ENCODE measurements around the gene ACOXL.

ACOXL gene

DNA sequence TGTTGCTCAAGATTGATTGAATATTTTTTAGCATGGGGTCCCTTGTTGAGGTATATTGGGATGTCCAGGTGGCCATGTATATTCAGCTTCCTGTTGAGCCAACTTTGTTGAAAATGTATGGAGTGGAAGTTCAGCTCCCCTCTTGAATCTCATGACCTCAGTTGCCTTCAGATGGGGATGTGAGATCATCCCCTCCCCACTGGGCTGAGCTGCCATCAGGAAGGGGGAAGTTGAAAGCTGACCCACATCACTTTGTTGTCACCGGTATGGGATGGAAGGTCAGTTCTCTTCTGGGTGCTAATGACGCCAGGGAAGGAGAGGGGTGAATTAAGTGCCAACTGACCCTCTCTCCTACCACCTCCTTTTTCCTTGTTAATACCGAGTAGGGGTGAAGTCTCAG lies 33.9 kb downstream of the ACOXL start:
- ChIA-PET POLR2A (no interaction called here), CTCF (interaction anchor here (1.6 kb wide), 2 partner anchors 10 to 11 kb away, joined by 5 read pairs; no protein-coding TSS in a partner anchor)
- H3K4me3 ChIP-seq (ENCODE audit: low read depth, low read length): no peak overlapping the region
- no peak for DNase-seq (ENCODE audit: low read depth, low spot score)
- TF ChIP-seq, protein P1, sequence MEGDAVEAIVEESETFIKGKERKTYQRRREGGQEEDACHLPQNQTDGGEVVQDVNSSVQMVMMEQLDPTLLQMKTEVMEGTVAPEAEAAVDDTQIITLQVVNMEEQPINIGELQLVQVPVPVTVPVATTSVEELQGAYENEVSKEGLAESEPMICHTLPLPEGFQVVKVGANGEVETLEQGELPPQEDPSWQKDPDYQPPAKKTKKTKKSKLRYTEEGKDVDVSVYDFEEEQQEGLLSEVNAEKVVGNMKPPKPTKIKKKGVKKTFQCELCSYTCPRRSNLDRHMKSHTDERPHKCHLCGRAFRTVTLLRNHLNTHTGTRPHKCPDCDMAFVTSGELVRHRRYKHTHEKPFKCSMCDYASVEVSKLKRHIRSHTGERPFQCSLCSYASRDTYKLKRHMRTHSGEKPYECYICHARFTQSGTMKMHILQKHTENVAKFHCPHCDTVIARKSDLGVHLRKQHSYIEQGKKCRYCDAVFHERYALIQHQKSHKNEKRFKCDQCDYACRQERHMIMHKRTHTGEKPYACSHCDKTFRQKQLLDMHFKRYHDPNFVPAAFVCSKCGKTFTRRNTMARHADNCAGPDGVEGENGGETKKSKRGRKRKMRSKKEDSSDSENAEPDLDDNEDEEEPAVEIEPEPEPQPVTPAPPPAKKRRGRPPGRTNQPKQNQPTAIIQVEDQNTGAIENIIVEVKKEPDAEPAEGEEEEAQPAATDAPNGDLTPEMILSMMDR (IDR thresholded peaks at IDR 0.05; ENCODE audit: insufficient read depth, low read length, missing control alignments): no peak

DNA sequence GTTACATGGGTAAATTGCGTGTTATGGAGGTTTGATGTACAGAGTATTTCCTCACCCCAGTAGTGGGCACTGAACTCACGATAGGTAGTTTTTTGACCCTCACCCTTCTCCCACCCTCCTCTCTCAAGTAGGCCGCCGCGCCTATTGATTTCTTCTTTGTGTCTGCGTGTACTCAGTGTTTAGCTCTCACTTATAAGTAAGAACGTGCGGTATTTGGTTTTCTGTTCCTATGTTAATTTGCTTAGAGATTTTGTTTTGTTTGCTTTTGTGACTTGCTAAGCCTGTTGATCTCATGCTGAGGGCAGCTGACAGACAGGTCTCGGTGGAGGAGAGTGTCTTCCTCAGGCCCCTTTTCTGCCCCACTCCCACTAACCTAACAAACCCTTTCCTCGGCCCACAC lies 36.2 kb downstream of the ACOXL start:
- DNase-seq (ENCODE audit: low read depth, low spot score): no peak
- no peak overlapping the region for H3K4me3 ChIP-seq (ENCODE audit: low read depth, low read length)
- ChIA-PET CTCF (no interaction called here), POLR2A (no interaction called here)
- TF ChIP-seq, protein P1 (IDR thresholded peaks at IDR 0.05; ENCODE audit: insufficient read depth, low read length, missing control alignments): no peak

DNA sequence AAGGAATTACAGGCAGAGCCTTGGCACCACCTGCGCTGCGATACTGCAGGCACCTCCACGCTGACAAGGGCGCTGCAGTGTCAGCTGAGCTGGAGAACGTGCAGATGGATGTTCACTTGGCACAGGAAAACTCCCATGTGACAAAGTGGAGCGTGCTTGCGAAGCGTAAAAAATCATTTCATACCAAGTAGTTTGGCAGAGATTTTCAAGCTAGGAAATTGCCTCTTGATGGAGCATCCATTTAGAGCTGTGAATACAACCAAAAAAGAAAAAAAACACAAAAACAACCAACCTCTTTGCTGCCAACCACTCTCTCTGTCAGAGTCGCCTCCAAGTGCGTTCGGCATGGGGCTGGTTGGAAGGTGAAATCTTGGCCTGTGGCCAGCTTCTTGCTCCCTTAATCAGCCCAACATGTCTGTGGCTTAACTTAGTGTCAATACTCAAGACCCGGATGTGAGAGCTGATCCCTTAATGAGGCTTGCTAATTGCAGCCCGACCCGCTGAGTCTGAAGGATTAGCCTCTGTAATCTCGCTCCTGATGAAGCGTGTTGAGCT lies 38.1 kb downstream of the ACOXL start:
- ChIA-PET POLR2A (no interaction called here), CTCF (interaction anchor here (1.0 to 2.2 kb wide), 2 partner anchors 11 to 15 kb away, joined by 3 to 6 read pairs; no protein-coding TSS in a partner anchor)
- TF ChIP-seq, protein P1 (IDR thresholded peaks at IDR 0.05; ENCODE audit: insufficient read depth, low read length, missing control alignments): no peak
- no peak for DNase-seq (ENCODE audit: low read depth, low spot score)
- H3K4me3 ChIP-seq (ENCODE audit: low read depth, low read length): no peak overlapping the region

DNA sequence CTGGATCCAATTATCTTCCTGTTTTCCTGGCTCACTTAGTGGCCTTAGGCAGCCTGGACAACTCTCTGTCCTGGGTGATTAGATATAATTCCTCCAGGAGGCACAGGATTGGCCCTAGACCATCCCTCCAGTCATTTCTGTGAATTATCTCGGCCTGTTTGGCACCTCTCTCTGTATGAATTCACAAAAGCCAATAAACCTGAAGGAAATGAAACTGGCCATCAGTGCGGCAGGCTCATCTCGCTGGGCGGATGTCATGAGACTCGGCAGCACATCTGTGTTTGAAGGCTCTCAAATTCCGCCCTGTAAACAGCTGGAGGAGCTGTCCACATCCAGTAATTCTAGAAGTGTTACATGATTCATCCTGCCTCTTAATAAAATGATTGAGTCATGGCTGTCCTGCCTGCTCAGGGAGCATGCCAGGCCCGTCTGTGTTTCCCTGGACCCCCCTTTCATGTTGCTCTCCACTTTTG lies 38.6 kb downstream of the ACOXL start:
- ChIA-PET CTCF (interaction anchor here (1.0 to 2.2 kb wide), 2 partner anchors 11 to 15 kb away, joined by 3 to 6 read pairs; no protein-coding TSS in a partner anchor), POLR2A (no interaction called here)
- TF ChIP-seq, protein P1 (IDR thresholded peaks at IDR 0.05; ENCODE audit: insufficient read depth, low read length, missing control alignments): no peak
- no peak overlapping the region for H3K4me3 ChIP-seq (ENCODE audit: low read depth, low read length)
- no peak for DNase-seq (ENCODE audit: low read depth, low spot score)

DNA sequence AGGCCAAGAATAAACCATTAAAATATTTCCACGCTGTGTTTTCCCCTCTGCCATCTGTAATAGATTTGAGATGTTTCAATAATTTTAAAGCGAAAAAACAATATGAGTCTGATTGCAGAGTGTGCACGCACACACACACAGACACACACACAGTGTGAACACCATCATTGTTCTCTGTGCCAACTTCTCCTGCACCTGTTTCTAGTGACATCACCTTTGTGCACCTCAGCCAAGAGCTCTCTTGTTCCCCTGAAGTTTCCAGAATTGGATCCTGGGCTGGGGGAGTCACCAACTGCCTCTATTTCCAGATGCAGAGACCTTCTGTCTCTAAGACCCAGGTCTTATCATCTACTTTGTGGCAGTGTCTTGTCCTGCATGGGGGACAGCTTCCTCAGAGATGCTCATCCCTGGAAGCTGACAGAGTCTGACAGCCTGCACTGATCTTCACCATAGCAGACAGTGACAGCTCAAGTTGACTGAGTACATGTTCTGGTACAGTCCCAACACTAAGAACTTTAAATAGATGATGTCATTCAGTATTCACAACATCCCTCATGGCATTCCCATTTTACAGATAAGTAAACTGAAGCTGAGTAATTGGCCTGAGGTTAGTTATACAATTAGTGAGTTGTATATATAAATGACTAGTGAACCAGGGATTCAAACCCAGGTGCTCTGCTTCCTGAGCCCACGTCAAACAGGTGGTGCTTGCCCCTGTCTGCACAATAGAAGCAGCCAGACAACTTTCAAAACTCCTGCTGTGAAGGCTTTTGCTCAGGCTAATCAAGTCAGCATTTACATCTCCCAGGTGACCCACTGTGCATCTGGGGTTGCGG lies 39.4 kb downstream of the ACOXL start:
- H3K4me3 ChIP-seq (ENCODE audit: low read depth, low read length): no peak overlapping the region
- CTCF ChIA-PET: interaction anchor here (2.2 kb wide), 1 partner anchor 16 kb away, joined by 6 read pairs; no protein-coding TSS in a partner anchor
- POLR2A ChIA-PET: no interaction called here
- DNase-seq (ENCODE audit: low read depth, low spot score): no peak
- TF ChIP-seq, protein P1 (IDR thresholded peaks at IDR 0.05; ENCODE audit: insufficient read depth, low read length, missing control alignments): no peak

DNA sequence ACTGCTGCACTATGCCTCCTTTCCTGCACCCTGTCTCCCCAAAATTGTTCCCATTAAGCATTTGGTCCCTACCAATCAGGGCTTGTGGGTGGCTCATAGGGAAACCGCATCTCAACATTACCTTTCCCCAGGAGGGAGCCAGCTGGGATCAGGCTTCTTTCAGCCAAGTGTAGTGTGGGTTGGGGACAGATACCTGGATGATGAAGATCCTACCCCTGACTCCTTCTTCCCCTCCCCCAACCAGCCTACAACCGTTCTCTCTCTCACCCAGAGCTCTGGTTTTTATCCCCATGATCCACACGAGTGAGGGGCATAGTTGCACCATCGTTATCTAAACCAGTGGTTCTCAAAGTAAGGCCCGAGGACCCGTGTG lies 40.0 kb downstream of the ACOXL start:
- TF ChIP-seq, protein P1 (IDR thresholded peaks at IDR 0.05; ENCODE audit: insufficient read depth, low read length, missing control alignments): no peak
- no peak overlapping the region for H3K4me3 ChIP-seq (ENCODE audit: low read depth, low read length)
- POLR2A ChIA-PET: no interaction called here
- DNase-seq (ENCODE audit: low read depth, low spot score): no peak
- CTCF ChIA-PET: no interaction called here

Data from AG04449 (cell line).